H9 (cell line): ENCODE measurements around the gene RYR3. TPM values are rescaled to one million over a fixed set of nuclear protein-coding genes. Genes with fewer than 3 reads are reported as not detected.

Source experiments
- DNase-seq: peaks from one replicate; pipeline ENCODE4 v3.0.0-alpha.2; 2017
- H2AFZ ChIP-seq: one replicate; pipeline ENCODE4 v1.6.1; 2013; ENCODE audit warnings: mild to moderate bottlenecking, low read length, control low read depth, moderate library complexity
- H2AK5ac ChIP-seq: 2 replicates; pipeline ENCODE4 v1.6.1; 2013; ENCODE audit warnings: low read length, control low read depth, mixed read lengths; ENCODE audit not compliant: insufficient read length
- H2BK120ac ChIP-seq: one replicate; pipeline ENCODE4 v1.6.1; 2013; ENCODE audit warnings: low read depth, mild to moderate bottlenecking, low read length, control low read depth, inconsistent platforms; ENCODE audit not compliant: poor library complexity, severe bottlenecking
- H2BK12ac ChIP-seq: 2 replicates; pipeline ENCODE4 v1.6.1; 2013; ENCODE audit warnings: low read length, control low read depth, mixed read lengths, low read depth; ENCODE audit not compliant: insufficient read length
- H2BK15ac ChIP-seq: 2 replicates; pipeline ENCODE4 v1.6.1; 2013; ENCODE audit warnings: low read depth, low read length, control low read depth
- H2BK20ac ChIP-seq: one replicate; pipeline ENCODE4 v1.6.1; 2013; ENCODE audit warnings: low read depth, mild to moderate bottlenecking, low read length, control low read depth, inconsistent platforms; ENCODE audit not compliant: poor library complexity, severe bottlenecking
- H2BK5ac ChIP-seq: 2 replicates; pipeline ENCODE4 v1.6.1; 2013; ENCODE audit warnings: low read length, control low read depth, mixed read lengths; ENCODE audit not compliant: insufficient read length
- H3K14ac ChIP-seq: 2 replicates; pipeline ENCODE4 v1.6.1; 2013; ENCODE audit warnings: low read length, control low read depth; ENCODE audit not compliant: insufficient read depth
- H3K18ac ChIP-seq: 2 replicates; pipeline ENCODE4 v1.6.1; 2013; ENCODE audit warnings: low read depth, mild to moderate bottlenecking, mixed read lengths, low read length, control low read depth; ENCODE audit not compliant: insufficient read length
- H3K23ac ChIP-seq: 2 replicates; pipeline ENCODE4 v1.6.1; 2013; ENCODE audit warnings: low read length, control low read depth, mixed read lengths, low read depth; ENCODE audit not compliant: insufficient read length
- H3K23me2 ChIP-seq: 2 replicates; pipeline ENCODE4 v1.6.1; 2013; ENCODE audit warnings: low read depth, mild to moderate bottlenecking, mixed read lengths, low read length, control low read depth; ENCODE audit not compliant: insufficient read length, poor library complexity, severe bottlenecking
- H3K27ac ChIP-seq: 2 replicates; pipeline ENCODE4 v1.5.1; 2013; ENCODE audit warnings: low read length, control low read depth, mixed read lengths, low read depth; ENCODE audit not compliant: insufficient read length
- H3K27me3 ChIP-seq: 2 replicates; pipeline ENCODE4 v1.6.1; 2013; ENCODE audit warnings: low read length, control low read depth, inconsistent platforms; ENCODE audit not compliant: insufficient read depth
- H3K4ac ChIP-seq: 2 replicates; pipeline ENCODE4 v1.6.1; 2013; ENCODE audit warnings: low read depth, mild to moderate bottlenecking, control low read depth, inconsistent platforms, low read length, moderate library complexity
- H3K4me1 ChIP-seq: 2 replicates; pipeline ENCODE4 v1.6.1; 2013; ENCODE audit warnings: low read length, control low read depth, inconsistent platforms; ENCODE audit not compliant: insufficient read depth
- H3K4me2 ChIP-seq: 2 replicates; pipeline ENCODE4 v1.6.1; 2013; ENCODE audit warnings: low read length, control low read depth, mixed read lengths; ENCODE audit not compliant: insufficient read length, insufficient read depth
- H3K56ac ChIP-seq: 2 replicates; pipeline ENCODE4 v1.6.1; 2013; ENCODE audit warnings: low read depth, mild to moderate bottlenecking, mixed read lengths, low read length, control low read depth; ENCODE audit not compliant: insufficient read length
- H3K79me1 ChIP-seq: 2 replicates; pipeline ENCODE4 v1.6.1; 2013; ENCODE audit warnings: low read depth, mild to moderate bottlenecking, moderate library complexity, low read length, control low read depth, inconsistent platforms; ENCODE audit not compliant: insufficient read depth, poor library complexity, severe bottlenecking
- H3K79me2 ChIP-seq: 2 replicates; pipeline ENCODE4 v1.6.1; 2013; ENCODE audit warnings: low read length, control low read depth, inconsistent platforms; ENCODE audit not compliant: insufficient read depth
- H3K9ac ChIP-seq: 2 replicates; pipeline ENCODE4 v1.6.1; 2013; ENCODE audit warnings: low read length, control low read depth, mixed read lengths; ENCODE audit not compliant: insufficient read length; ENCODE audit errors: extremely low read depth
- H3K9me3 ChIP-seq: one replicate; pipeline ENCODE4 v1.6.1; 2013; ENCODE audit warnings: low read depth, low read length, inconsistent platforms; ENCODE audit not compliant: control insufficient read depth
- H3T11ph ChIP-seq: one replicate; pipeline ENCODE4 v1.6.1; 2013; ENCODE audit warnings: mild to moderate bottlenecking, low read length, control low read depth, inconsistent platforms
- H4K20me1 ChIP-seq: one replicate; pipeline ENCODE4 v1.6.1; 2013; ENCODE audit not compliant: control insufficient read depth, insufficient read length, insufficient read depth
- H4K5ac ChIP-seq: 2 replicates; pipeline ENCODE4 v1.6.1; 2013; ENCODE audit warnings: low read depth, mild to moderate bottlenecking, mixed read lengths, low read length, control low read depth; ENCODE audit not compliant: insufficient read length
- H4K8ac ChIP-seq: replicated peaks from 2 replicates; pipeline ENCODE4 v1.6.1; 2013; ENCODE audit warnings: low read length, control low read depth, mixed read lengths, low read depth; ENCODE audit not compliant: insufficient read length
- H4K91ac ChIP-seq: 2 replicates; pipeline ENCODE4 v1.6.1; 2013; ENCODE audit warnings: low read depth, mild to moderate bottlenecking, moderate library complexity, mixed read lengths, low read length, control low read depth; ENCODE audit not compliant: insufficient read length
- H3K27ac Mint-ChIP-seq, 3 experiments: 2 replicates in 2 of 3; 3 replicates in 1 of 3; pipeline ENCODE4 v1.8.0; 2020 to 2021; ENCODE audit warnings: mixed read lengths in 3 of 3, mild to moderate bottlenecking in 1 of 3, moderate library complexity in 1 of 3
- H3K27me3 Mint-ChIP-seq: 2 replicates; pipeline ENCODE4 v1.8.0; 2021; ENCODE audit warnings: low read depth, mild to moderate bottlenecking, moderate library complexity, mixed read lengths
- H3K36me3 Mint-ChIP-seq, 3 experiments: 2 replicates in 2 of 3; 3 replicates in 1 of 3; pipeline ENCODE4 v1.8.0; 2020 to 2021; ENCODE audit warnings: low read depth in 3 of 3, mixed read lengths in 3 of 3; ENCODE audit not compliant: insufficient read depth in 1 of 3
- H3K4me1 Mint-ChIP-seq, 2 experiments: 2 replicates each; pipeline ENCODE4 v1.8.0; 2020; ENCODE audit warnings: mixed read lengths in 2 of 2
- H3K4me3 Mint-ChIP-seq, 2 experiments: 2 replicates in 1 of 2; 3 replicates in 1 of 2; pipeline ENCODE4 v1.8.0; 2020 to 2021; ENCODE audit warnings: mild to moderate bottlenecking in 2 of 2, mixed read lengths in 2 of 2, moderate library complexity in 1 of 2
- H3K9me3 Mint-ChIP-seq, 2 experiments: 2 replicates in 1 of 2; 3 replicates in 1 of 2; pipeline ENCODE4 v1.8.0; 2020; ENCODE audit warnings: mild to moderate bottlenecking in 2 of 2, mixed read lengths in 2 of 2, moderate library complexity in 1 of 2
- CTCF ChIP-seq: fragments of 200-600 bp; sonication (generic); conservative IDR thresholded peaks from 3 replicates; pipeline ENCODE4 v1.8.0; 2021; ENCODE audit warnings: antibody characterized with exemption, mild to moderate bottlenecking
- WGBS: extraction: QIAGEN DNeasy Blood & Tissue Kit; methylation state at CpG from one replicate; pipeline ENCODE4 v1.1.7; 2013; ENCODE audit warnings: missing lambda C conversion rate, low lambda C conversion rate, mixed read lengths; ENCODE audit not compliant: insufficient read length; ENCODE audit errors: extremely low coverage; 5-methylcytosine and 5-hydroxymethylcytosine counted together
- total RNA-seq: library from RNA; stranded (reverse); gene quantifications from 2 replicates; pipeline ENCODE4 v1.2.1, GENCODE V29; 2021

Gene RYR3
- total RNA-seq, 1 experiment from 2014 or later = 0.85 TPM

GRCh38 chr15:33754242-33754641 lies 443.5 kb downstream of the RYR3 start:
- no peak overlapping the region for H3K23ac ChIP-seq
- no peak overlapping the region for H4K91ac ChIP-seq
- no peak overlapping the region for H4K8ac ChIP-seq
- H3T11ph ChIP-seq = no peak overlapping the region
- no peak overlapping the region for H2BK5ac ChIP-seq
- no peak overlapping the region for H3K56ac ChIP-seq
- no peak for TF ChIP-seq CTCF
- no peaks in the 10 kb centered on the region for H3K23me2 ChIP-seq
- no peaks in the 10 kb centered on the region for H3K79me1 ChIP-seq
- no peak overlapping the region for H2BK15ac ChIP-seq
- H3K4me2 ChIP-seq = no peak overlapping the region
- no peak for DNase-seq
- H3K79me2 ChIP-seq = no peaks in the 10 kb centered on the region
- H3K36me3 Mint-ChIP-seq = peaks cover 0 to 2% (median 0%) of the 10 kb centered on the region in 3 experiments; a peak in 2 of 7 replicates
- H3K9ac ChIP-seq = no peak overlapping the region
- no peaks in the 10 kb centered on the region for H3K4me1 ChIP-seq
- no peak overlapping the region for H2AK5ac ChIP-seq
- H3K4me1 Mint-ChIP-seq = no peaks in the 10 kb centered on the region
- no peak overlapping the region for H2AFZ ChIP-seq
- H3K27me3 Mint-ChIP-seq = peaks cover 1% of the 10 kb centered on the region; the same call in 1 of the 2 replicates
- H3K14ac ChIP-seq = no peak overlapping the region
- H2BK120ac ChIP-seq = no peak overlapping the region
- no peak overlapping the region for H3K18ac ChIP-seq
- H2BK12ac ChIP-seq = no peak overlapping the region
- no peak overlapping the region for H2BK20ac ChIP-seq
- no peaks in the 10 kb centered on the region for H4K20me1 ChIP-seq
- no CpG with 5 or more reads among the region's 3 CpGs for WGBS
- no peak overlapping the region for H3K4me3 Mint-ChIP-seq
- no peak overlapping the region for H3K27ac ChIP-seq
- no peaks in the 10 kb centered on the region for H3K27me3 ChIP-seq
- H4K5ac ChIP-seq = no peak overlapping the region
- H3K9me3 ChIP-seq = no peaks in the 10 kb centered on the region
- H3K27ac Mint-ChIP-seq = no peak overlapping the region
- H3K9me3 Mint-ChIP-seq = peaks cover 3 to 8% of the 10 kb centered on the region in 2 experiments; a peak in 1 of 5 replicates
- H3K4ac ChIP-seq = no peak overlapping the region
